Neural cell (in vitro differentiated cells): ENCODE data around the gene SMIM38. TPM values are rescaled to one million over a fixed set of nuclear protein-coding genes. Genes with fewer than 3 reads are reported as not detected.

Experiments
- H2AFZ ChIP-seq: fragments of 200-600, 300-800 bp; sonication (generic), shearing (Covaris generic); 2 replicates; pipeline ENCODE4 v1.6.0; 2014; ENCODE audit warnings: low read depth, mild to moderate bottlenecking, antibody characterized with exemption, low read length, moderate library complexity
- H3F3A ChIP-seq: fragments of 200-600 bp; shearing (Covaris generic); 2 replicates; pipeline ENCODE4 v1.6.1; 2016; ENCODE audit warnings: mild to moderate bottlenecking, moderate library complexity, mixed read lengths, antibody characterized with exemption, low read length; ENCODE audit not compliant: insufficient read depth, poor library complexity, severe bottlenecking
- H3K27ac ChIP-seq: fragments of 200-600, 300-800 bp; sonication (generic), shearing (Covaris generic); 2 replicates; pipeline ENCODE4 v1.5.1; 2014; ENCODE audit warnings: mild to moderate bottlenecking, low read length, moderate library complexity
- H3K27me3 ChIP-seq: fragments of 300-800, 200-600 bp; sonication (generic), shearing (Covaris generic); 2 replicates; pipeline ENCODE4 v1.6.0; 2014; ENCODE audit warnings: mild to moderate bottlenecking, low read depth, low read length, moderate library complexity; ENCODE audit not compliant: insufficient read depth
- H3K36me3 ChIP-seq: fragments of 300-800, 200-600 bp; sonication (generic), shearing (Covaris generic); 2 replicates; pipeline ENCODE4 v1.5.1; 2014; ENCODE audit warnings: mild to moderate bottlenecking, antibody characterized with exemption, low read length, moderate library complexity; ENCODE audit not compliant: insufficient read depth
- H3K4me2 ChIP-seq: fragments of 300-800, 200-600 bp; sonication (generic), shearing (Covaris generic); 2 replicates; pipeline ENCODE4 v1.6.0; 2014; ENCODE audit warnings: mild to moderate bottlenecking, low read length
- H3K4me3 ChIP-seq: fragments of 300-800, 200-600 bp; sonication (generic), shearing (Covaris generic); 2 replicates; pipeline ENCODE4 v1.5.1; 2014; ENCODE audit warnings: mild to moderate bottlenecking, low read length, moderate library complexity
- H3K79me2 ChIP-seq: fragments of 200-600 bp; shearing (Covaris generic); replicated peaks from 2 replicates; pipeline ENCODE4 v1.6.0; 2014; ENCODE audit warnings: mild to moderate bottlenecking, low read length, moderate library complexity; ENCODE audit not compliant: insufficient read depth
- H3K9ac ChIP-seq: fragments of 300-800, 200-600 bp; sonication (generic), shearing (Covaris generic); 2 replicates; pipeline ENCODE4 v1.6.1; 2016; ENCODE audit warnings: mild to moderate bottlenecking, low read length, mixed read lengths
- H3K9me2 ChIP-seq: fragments of 200-600 bp; shearing (Covaris generic); 2 replicates; pipeline ENCODE4 v1.6.1; 2016; ENCODE audit warnings: mild to moderate bottlenecking, low read length, mixed read lengths; ENCODE audit not compliant: insufficient read depth
- H3K9me3 ChIP-seq: fragments of 200-600, 300-800 bp; sonication (generic), shearing (Covaris generic); 2 replicates; pipeline ENCODE4 v1.6.1; 2016; ENCODE audit warnings: mild to moderate bottlenecking, mixed run types, low read length, moderate library complexity, mixed read lengths
- H4K20me1 ChIP-seq: fragments of 200-600 bp; shearing (Covaris generic); 2 replicates; pipeline ENCODE4 v1.6.1; 2016; ENCODE audit warnings: mild to moderate bottlenecking, mixed run types; ENCODE audit not compliant: insufficient read depth
- EP300 ChIP-seq: fragments of 450-650 bp; conservative IDR thresholded peaks from 2 replicates; pipeline ENCODE4 v1.6.1; 2014; ENCODE audit warnings: antibody characterized with exemption, mild to moderate bottlenecking, moderate library complexity; ENCODE audit not compliant: poor library complexity, severe bottlenecking
- EZH2 ChIP-seq: fragments of 200-600, 300-800 bp; shearing (Covaris generic), sonication (generic); IDR thresholded peaks from 2 replicates; pipeline ENCODE4 v1.6.1; 2014; ENCODE audit warnings: antibody characterized with exemption, low read length, borderline replicate concordance, mild to moderate bottlenecking; ENCODE audit not compliant: insufficient read depth, poor library complexity, severe bottlenecking
- MXI1 ChIP-seq: fragments of 450-650 bp; conservative IDR thresholded peaks from 2 replicates; pipeline ENCODE4 v1.6.1; 2014; ENCODE audit warnings: antibody characterized with exemption, mild to moderate bottlenecking; ENCODE audit not compliant: poor library complexity, severe bottlenecking
- POLR2AphosphoS5 ChIP-seq: IDR thresholded peaks from 2 replicates; pipeline ENCODE4 v1.6.1; 2012
- RAD21 ChIP-seq: fragments of 450-650 bp; conservative IDR thresholded peaks from 2 replicates; pipeline ENCODE4 v1.6.1; 2014; ENCODE audit warnings: antibody characterized with exemption, mild to moderate bottlenecking, moderate library complexity
- SMC3 ChIP-seq: fragments of 450-650 bp; conservative IDR thresholded peaks from 2 replicates; pipeline ENCODE4 v1.6.1; 2014; ENCODE audit warnings: antibody characterized with exemption, mild to moderate bottlenecking, moderate library complexity; ENCODE audit not compliant: poor library complexity
- TAF1 ChIP-seq: IDR thresholded peaks from 2 replicates; pipeline ENCODE4 v1.6.1; 2012; ENCODE audit warnings: low read depth
- polyA plus RNA-seq: library from polyadenylated mRNA; depleted of rRNA; stranded (reverse); fragments of >200 nt; gene quantifications from 2 replicates; pipeline ENCODE4 v1.2.3, GENCODE V29; 2014
- TF ChIP-seq, protein P1 (sequence below): IDR thresholded peaks from 2 replicates; pipeline ENCODE4 v1.6.1; 2012; ENCODE audit warnings: borderline replicate concordance
- TF ChIP-seq, protein P2 (sequence below): fragments of 450-650 bp; IDR thresholded peaks from 2 replicates; pipeline ENCODE4 v1.5.1; 2014; ENCODE audit warnings: antibody characterized with exemption, mild to moderate bottlenecking, moderate library complexity; ENCODE audit not compliant: poor library complexity, severe bottlenecking

The SMIM38 gene
- polyA plus RNA-seq, 1 donor from 2014 or later: 1.9 TPM

DNA sequence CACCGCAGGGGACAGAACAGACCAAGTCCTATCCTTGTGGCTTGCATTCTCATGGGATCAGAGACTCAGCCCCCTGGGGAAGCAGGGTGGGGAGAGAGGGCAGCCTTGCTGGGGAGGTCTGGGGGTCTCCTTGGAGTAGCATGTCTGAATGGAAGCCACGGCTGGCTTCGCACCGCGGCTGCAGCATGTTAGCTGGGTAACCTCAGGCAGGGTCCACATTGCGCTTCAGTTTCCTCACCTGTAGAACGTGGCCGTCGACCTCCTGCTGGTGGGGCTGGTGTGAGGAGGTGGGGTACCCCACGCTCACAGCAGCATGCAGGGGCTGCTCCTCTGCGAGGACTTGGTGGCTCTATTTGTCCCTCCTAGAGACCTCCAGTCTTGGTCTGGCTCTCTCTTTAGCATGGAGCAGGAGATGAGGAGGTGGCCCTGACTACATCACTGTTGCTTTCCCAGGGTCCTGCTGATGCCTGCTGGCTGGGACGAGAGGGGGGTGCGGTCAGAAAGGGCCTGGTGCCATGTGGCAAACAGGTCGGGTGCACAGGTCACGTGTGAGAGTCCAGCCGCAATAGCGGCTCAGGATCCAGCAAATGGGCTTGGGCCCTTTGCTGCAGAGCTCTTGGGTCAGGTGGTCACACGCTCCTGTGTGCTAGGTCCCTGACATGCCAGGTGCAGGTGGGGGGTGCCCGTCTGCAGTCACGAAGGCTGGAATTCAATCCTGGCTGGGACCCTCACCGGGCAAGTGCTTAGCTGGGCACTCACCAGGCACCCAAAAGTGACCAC, 35.4 kb upstream of the SMIM38 start (continued):
- TF ChIP-seq EP300 (no peak), RAD21 (no peak), SMC3 (no peak)

DNA sequence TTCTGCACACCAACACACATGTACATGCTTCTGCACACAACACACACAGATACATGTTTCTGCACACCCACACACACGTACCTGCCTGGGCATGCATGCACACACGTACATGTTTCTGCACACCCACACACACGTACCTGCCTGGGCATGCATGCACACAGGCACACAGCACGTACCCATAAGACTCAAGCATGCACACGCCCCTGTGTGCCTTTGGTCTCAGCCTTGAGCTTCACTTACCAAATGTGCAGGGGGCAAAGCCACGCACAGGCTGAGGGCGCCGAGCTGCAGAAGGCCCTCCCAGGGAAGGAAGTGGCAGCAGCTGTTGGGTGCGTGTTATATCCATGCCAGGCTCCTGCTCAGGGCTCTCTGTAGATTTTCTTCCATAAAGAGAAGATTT, 34.7 kb upstream of the SMIM38 start:
- Histone ChIP-seq H3K9ac (no peak overlapping the region), H2AFZ (no peak overlapping the region), H3K36me3 (no peaks in the 10 kb centered on the region), H4K20me1 (no peaks in the 10 kb centered on the region), H3K79me2 (no peaks in the 10 kb centered on the region), H3K9me3 (no peaks in the 10 kb centered on the region), H3K9me2 (no peaks in the 10 kb centered on the region), H3F3A (no peaks in the 10 kb centered on the region), H3K27me3 (no peaks in the 10 kb centered on the region), H3K27ac (no peak overlapping the region), H3K4me3 (no peak overlapping the region), H3K4me2 (no peak overlapping the region)
- TF ChIP-seq, protein P1, sequence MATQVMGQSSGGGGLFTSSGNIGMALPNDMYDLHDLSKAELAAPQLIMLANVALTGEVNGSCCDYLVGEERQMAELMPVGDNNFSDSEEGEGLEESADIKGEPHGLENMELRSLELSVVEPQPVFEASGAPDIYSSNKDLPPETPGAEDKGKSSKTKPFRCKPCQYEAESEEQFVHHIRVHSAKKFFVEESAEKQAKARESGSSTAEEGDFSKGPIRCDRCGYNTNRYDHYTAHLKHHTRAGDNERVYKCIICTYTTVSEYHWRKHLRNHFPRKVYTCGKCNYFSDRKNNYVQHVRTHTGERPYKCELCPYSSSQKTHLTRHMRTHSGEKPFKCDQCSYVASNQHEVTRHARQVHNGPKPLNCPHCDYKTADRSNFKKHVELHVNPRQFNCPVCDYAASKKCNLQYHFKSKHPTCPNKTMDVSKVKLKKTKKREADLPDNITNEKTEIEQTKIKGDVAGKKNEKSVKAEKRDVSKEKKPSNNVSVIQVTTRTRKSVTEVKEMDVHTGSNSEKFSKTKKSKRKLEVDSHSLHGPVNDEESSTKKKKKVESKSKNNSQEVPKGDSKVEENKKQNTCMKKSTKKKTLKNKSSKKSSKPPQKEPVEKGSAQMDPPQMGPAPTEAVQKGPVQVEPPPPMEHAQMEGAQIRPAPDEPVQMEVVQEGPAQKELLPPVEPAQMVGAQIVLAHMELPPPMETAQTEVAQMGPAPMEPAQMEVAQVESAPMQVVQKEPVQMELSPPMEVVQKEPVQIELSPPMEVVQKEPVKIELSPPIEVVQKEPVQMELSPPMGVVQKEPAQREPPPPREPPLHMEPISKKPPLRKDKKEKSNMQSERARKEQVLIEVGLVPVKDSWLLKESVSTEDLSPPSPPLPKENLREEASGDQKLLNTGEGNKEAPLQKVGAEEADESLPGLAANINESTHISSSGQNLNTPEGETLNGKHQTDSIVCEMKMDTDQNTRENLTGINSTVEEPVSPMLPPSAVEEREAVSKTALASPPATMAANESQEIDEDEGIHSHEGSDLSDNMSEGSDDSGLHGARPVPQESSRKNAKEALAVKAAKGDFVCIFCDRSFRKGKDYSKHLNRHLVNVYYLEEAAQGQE: no peak
- no peak for TF ChIP-seq EZH2
- no peak for TF ChIP-seq TAF1
- TF ChIP-seq, protein P2, sequence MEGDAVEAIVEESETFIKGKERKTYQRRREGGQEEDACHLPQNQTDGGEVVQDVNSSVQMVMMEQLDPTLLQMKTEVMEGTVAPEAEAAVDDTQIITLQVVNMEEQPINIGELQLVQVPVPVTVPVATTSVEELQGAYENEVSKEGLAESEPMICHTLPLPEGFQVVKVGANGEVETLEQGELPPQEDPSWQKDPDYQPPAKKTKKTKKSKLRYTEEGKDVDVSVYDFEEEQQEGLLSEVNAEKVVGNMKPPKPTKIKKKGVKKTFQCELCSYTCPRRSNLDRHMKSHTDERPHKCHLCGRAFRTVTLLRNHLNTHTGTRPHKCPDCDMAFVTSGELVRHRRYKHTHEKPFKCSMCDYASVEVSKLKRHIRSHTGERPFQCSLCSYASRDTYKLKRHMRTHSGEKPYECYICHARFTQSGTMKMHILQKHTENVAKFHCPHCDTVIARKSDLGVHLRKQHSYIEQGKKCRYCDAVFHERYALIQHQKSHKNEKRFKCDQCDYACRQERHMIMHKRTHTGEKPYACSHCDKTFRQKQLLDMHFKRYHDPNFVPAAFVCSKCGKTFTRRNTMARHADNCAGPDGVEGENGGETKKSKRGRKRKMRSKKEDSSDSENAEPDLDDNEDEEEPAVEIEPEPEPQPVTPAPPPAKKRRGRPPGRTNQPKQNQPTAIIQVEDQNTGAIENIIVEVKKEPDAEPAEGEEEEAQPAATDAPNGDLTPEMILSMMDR: no peak
- no peak for TF ChIP-seq SMC3
- TF ChIP-seq MXI1: no peak
- no peak for TF ChIP-seq POLR2AphosphoS5
- no peak for TF ChIP-seq RAD21
- TF ChIP-seq EP300: no peak

DNA sequence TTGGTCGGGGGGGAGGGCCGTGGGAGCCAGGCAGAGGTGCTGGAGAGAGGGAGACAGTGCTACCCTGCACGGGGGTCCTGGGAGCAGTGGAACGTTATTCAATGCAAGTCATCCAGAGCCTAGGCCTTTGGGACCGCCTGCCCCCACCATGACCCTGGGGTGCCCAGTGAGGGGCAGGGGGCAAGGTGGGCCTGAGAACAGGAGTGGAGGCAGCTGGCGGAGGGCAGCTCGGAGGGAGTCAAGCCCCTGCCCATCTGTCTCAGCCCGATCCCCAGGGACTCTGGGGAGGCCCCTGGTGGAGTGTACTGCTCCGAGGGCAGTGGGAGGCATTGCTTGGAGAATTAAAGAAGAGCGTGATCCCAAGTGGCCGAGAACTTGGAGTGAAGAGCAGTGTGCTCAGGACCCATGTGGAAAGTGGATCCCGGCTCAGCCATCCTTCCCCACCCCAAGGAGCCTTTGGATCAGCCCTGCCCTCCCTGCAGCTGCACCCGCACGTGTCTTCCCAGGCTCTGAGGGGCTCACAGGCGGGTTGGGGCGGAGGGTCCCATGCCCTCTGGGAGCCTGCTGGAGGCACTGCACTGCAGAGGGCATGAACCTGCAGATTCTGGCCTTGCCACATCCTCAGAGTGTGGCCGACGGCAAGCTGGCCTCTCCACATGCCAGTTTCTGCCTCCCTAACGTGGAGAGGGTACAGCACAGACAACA, 34.0 kb upstream of the SMIM38 start:
- H3K9me3 ChIP-seq: no peaks in the 10 kb centered on the region
- no peaks in the 10 kb centered on the region for H3F3A ChIP-seq
- H3K27me3 ChIP-seq: no peaks in the 10 kb centered on the region
- H4K20me1 ChIP-seq: no peaks in the 10 kb centered on the region
- no peak overlapping the region for H3K4me2 ChIP-seq
- H2AFZ ChIP-seq: no peak overlapping the region
- H3K79me2 ChIP-seq: no peaks in the 10 kb centered on the region
- no peaks in the 10 kb centered on the region for H3K36me3 ChIP-seq
- TF ChIP-seq, protein P1: no peak
- no peak for TF ChIP-seq TAF1
- no peak for TF ChIP-seq EZH2
- no peak overlapping the region for H3K4me3 ChIP-seq
- no peaks in the 10 kb centered on the region for H3K9me2 ChIP-seq
- H3K27ac ChIP-seq: no peak overlapping the region
- no peak overlapping the region for H3K9ac ChIP-seq
